Neural crest cell (in vitro differentiated cells): Measurements from ENCODE around the gene RHBDL3. TPM values are rescaled to one million over a fixed set of nuclear protein-coding genes. Genes with fewer than 3 reads are reported as not detected.

Source experiments
- DNase-seq: peaks from one replicate; pipeline ENCODE4 v3.0.0; 2021; ENCODE audit warnings: low read depth, mixed read lengths, low spot score
- H3K27ac Mint-ChIP-seq: one replicate; pipeline ENCODE4 v1.8.0; 2021; ENCODE audit warnings: mild to moderate bottlenecking, mixed read lengths; ENCODE audit not compliant: unreplicated experiment
- H3K27me3 Mint-ChIP-seq: 2 replicates; pipeline ENCODE4 v1.8.0; 2021; ENCODE audit warnings: low read depth, mild to moderate bottlenecking, mixed read lengths
- H3K36me3 Mint-ChIP-seq: 2 replicates; pipeline ENCODE4 v1.8.0; 2021; ENCODE audit warnings: low read depth, mild to moderate bottlenecking, mixed read lengths
- H3K4me1 Mint-ChIP-seq: 2 replicates; pipeline ENCODE4 v1.8.0; 2021; ENCODE audit warnings: mixed read lengths
- H3K4me3 Mint-ChIP-seq: one replicate; pipeline ENCODE4 v1.8.0; 2021; ENCODE audit warnings: mild to moderate bottlenecking, mixed read lengths
- H3K9me3 Mint-ChIP-seq: 2 replicates; pipeline ENCODE4 v1.8.0; 2021; ENCODE audit warnings: mixed read lengths
- total RNA-seq: library from RNA; stranded (reverse); gene quantifications from 2 replicates; pipeline ENCODE4 v1.2.1, GENCODE V29; 2021
- TF ChIP-seq, protein P1 (sequence below): fragments of 200-600 bp; sonication (generic); conservative IDR thresholded peaks from 2 replicates; pipeline ENCODE4 v1.5.0; 2021; ENCODE audit warnings: antibody characterized with exemption, mild to moderate bottlenecking

RHBDL3 gene
- total RNA-seq, 1 donor from 2014 or later: 18.7 TPM

GRCh38 chr17:32256012-32256700, 9.5 kb upstream of the RHBDL3 start:
- DNase-seq: no peak
- TF ChIP-seq, protein P1, sequence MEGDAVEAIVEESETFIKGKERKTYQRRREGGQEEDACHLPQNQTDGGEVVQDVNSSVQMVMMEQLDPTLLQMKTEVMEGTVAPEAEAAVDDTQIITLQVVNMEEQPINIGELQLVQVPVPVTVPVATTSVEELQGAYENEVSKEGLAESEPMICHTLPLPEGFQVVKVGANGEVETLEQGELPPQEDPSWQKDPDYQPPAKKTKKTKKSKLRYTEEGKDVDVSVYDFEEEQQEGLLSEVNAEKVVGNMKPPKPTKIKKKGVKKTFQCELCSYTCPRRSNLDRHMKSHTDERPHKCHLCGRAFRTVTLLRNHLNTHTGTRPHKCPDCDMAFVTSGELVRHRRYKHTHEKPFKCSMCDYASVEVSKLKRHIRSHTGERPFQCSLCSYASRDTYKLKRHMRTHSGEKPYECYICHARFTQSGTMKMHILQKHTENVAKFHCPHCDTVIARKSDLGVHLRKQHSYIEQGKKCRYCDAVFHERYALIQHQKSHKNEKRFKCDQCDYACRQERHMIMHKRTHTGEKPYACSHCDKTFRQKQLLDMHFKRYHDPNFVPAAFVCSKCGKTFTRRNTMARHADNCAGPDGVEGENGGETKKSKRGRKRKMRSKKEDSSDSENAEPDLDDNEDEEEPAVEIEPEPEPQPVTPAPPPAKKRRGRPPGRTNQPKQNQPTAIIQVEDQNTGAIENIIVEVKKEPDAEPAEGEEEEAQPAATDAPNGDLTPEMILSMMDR: no peak
- Mint-ChIP-seq H3K27ac (no peak overlapping the region), H3K27me3 (peaks cover 14% of the 10 kb centered on the region), H3K4me3 (no peak overlapping the region), H3K36me3 (no peaks in the 10 kb centered on the region), H3K4me1 (peaks cover 40% of the 10 kb centered on the region), H3K9me3 (no peaks in the 10 kb centered on the region)

GRCh38 chr17:32256701-32257019, 9.0 kb upstream of the RHBDL3 start:
- Mint-ChIP-seq H3K27ac (no peak overlapping the region), H3K4me3 (no peak overlapping the region), H3K9me3 (no peaks in the 10 kb centered on the region), H3K36me3 (no peaks in the 10 kb centered on the region), H3K4me1 (peaks cover 43% of the 10 kb centered on the region), H3K27me3 (peaks cover 17% of the 10 kb centered on the region)
- TF ChIP-seq, protein P1: no peak
- DNase-seq: no peak

GRCh38 chr17:32258383-32259140, 7.1 kb upstream of the RHBDL3 start:
- peak overlapping the region; percentile 39 for H3K4me3 Mint-ChIP-seq
- H3K27me3 Mint-ChIP-seq: peaks cover 32% of the 10 kb centered on the region
- peak overlapping the region; percentile 93 for H3K27ac Mint-ChIP-seq

DNA sequence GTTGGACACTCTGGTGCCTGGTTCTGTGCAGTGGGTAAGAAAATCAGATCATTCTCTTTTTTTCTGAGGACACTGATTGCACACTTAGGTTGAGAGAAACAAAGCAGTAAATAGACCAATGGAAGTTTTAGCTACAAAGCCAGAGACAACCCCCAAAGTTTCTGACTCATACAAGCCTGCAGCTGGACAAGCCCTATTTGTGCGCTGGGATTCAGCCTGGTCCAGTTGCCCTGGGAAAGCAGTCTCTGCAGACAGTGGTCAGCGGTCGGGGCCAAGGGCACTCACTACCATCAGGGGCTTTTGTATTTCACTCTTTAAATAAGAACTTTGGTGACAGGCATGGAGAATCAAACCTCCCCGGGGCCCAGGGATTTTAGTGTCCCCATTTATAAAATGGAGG, 6.0 kb upstream of the RHBDL3 start:
- H3K4me1 Mint-ChIP-seq: peaks cover 53% of the 10 kb centered on the region
- peak overlapping the region; percentile 64 for H3K4me3 Mint-ChIP-seq
- TF ChIP-seq, protein P1: no peak
- H3K9me3 Mint-ChIP-seq: no peaks in the 10 kb centered on the region
- H3K27me3 Mint-ChIP-seq: peaks cover 43% of the 10 kb centered on the region
- DNase-seq: no peak
- H3K36me3 Mint-ChIP-seq: no peaks in the 10 kb centered on the region
- peak overlapping the region; percentile 73 for H3K27ac Mint-ChIP-seq

More at GRCh38 chr17:32258383-32259140, 7.1 kb upstream of the RHBDL3 start:
- TF ChIP-seq, protein P1: no peak
- peaks cover 47% of the 10 kb centered on the region for H3K4me1 Mint-ChIP-seq
- H3K36me3 Mint-ChIP-seq: no peaks in the 10 kb centered on the region
- DNase-seq: no peak
- no peaks in the 10 kb centered on the region for H3K9me3 Mint-ChIP-seq

DNA sequence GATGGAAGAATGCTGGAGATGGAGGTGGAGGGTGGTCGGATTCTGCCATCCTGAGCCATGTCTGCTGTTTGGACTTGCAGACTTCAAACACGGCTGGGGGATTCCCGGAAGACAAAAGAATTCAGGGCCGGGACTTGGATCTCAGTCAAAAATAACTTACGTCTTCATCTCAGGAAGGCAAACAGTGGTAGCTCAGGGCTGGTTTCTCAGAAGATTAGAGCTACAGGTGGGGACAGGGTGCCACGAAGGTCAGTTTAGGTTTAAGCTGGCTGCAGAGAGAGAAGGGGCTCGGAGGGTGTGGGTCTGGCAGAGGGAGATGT, 4.3 kb upstream of the RHBDL3 start:
- H3K27me3 Mint-ChIP-seq: peaks cover 51% of the 10 kb centered on the region
- H3K9me3 Mint-ChIP-seq: no peaks in the 10 kb centered on the region
- no peaks in the 10 kb centered on the region for H3K36me3 Mint-ChIP-seq
- peaks cover 55% of the 10 kb centered on the region for H3K4me1 Mint-ChIP-seq
- TF ChIP-seq, protein P1: no peak
- peak overlapping the region; percentile 28 for H3K4me3 Mint-ChIP-seq
- H3K27ac Mint-ChIP-seq: no peak overlapping the region
- no peak for DNase-seq
